ENCODE data around the gene CASK.
"Not testable (repeated sequence)": the region's sequence is repeated elsewhere in the genome, so short reads cannot be mapped to it uniquely, and the experiment has no call there.

CASK gene

DNA sequence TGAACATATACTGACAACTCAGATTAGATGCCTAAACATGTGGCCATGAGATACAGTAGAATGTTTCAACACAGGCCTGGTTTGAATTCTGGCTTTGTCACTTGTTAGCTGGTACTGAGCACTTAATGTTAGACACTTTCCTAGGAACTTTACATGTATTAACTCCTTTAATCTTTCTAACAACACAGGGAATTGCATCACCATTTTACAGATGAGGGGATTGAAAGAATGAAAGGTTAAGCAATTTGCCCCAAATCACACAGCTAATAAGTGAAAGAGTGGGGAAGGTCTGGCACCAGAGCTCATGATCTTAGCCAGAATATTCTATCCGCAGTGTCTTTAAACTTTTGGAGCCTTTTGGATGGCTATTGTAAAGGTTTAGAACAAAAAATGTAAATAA lies 380.3 kb downstream of the CASK start:
- no peak for DNase-seq

DNA sequence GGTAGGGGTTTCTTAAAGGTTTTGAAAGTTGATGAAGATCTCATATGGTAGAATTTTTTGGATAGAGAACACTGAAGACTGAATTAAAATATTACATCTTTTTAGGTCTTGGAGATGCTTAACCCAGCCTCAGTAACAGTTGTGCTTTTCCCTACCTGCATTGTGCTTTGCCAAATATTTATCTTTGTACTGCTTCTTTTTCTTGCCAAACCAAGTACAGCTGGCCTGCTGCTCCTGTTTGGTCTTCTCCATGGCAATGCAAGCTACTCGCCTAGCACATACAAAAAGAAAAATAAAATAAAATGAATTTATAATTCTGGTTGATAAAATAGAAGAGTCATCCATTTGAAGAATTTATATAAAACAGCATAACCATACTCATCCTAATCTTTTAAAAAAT lies 380.8 kb downstream of the CASK start:
- no peak for DNase-seq

DNA sequence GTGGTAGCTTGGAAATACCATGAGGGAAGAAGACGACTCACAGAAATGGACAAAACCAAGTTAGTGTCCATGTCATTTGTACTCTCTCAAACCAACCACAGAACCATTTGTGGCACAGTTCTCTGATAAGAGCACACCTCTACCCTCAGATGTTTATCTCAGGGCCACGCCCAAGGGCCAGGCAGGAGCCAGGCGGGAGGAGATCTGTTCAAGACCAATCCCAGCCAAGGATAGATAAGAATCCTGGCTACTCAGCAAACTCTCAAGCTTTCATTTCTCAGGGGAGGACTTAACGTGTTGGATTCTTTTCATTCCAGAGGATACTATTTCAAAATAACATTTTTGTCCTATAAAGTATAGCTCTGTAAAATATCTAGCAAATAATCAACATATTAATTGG lies 381.2 kb downstream of the CASK start:
- DNase-seq, result no peak

DNA sequence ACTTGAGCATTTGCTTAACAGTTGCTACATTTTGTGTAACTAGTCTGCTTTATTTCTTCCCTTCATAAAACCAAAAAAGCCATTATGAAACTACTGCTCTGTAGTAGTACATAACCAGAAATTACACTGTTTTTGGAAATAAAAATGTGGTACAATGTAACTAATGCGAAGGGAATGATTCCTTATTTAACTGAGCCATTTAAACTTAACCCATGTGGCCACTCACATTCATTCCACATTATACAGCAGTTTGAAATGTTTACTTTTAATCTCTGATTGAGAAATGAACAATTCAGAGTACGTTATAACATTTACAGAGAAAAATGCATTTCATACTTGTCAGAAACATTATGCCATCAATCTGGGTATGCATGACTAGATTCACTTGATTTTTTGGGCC lies 382.0 kb downstream of the CASK start:
- DNase-seq, result no peak

DNA sequence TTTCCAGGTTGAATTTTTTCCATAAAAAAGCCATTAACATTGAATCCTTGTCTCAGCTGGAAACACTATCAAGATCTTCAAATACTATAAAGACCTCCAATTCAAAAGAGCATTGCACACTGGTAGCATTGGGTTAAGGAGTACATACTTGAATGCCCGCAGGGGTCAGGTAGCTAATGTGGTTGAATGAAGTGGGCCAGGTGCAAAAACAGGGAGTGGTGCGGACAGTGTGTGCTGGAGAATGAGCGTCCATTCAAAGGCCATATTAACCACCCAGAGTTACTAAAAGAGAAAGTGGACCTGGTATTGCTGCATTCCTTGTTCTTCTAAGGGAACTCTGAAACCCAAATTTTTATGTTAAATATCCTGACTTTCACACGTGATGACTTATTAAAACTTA lies 384.6 kb downstream of the CASK start:
- no peak for DNase-seq

DNA sequence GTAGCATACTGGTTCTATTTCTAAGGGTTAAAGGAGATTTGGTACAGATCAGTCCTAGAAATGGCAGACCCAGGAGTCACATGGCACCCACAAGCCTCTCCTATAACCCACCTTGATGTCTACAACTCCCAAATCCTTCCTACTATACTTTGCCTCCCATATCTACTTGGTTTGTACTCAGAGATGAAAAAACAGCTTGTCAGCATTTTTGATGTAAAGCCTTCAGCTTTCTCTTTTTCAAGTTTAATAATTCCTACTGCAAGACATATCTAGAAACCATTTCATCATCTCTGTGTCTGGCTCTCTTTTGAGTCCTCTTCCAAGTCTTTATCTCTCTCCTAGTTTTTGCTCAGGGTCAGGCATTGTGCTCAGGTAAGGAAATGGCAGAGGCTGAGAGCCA lies 393.3 kb downstream of the CASK start:
- no peak for DNase-seq

DNA sequence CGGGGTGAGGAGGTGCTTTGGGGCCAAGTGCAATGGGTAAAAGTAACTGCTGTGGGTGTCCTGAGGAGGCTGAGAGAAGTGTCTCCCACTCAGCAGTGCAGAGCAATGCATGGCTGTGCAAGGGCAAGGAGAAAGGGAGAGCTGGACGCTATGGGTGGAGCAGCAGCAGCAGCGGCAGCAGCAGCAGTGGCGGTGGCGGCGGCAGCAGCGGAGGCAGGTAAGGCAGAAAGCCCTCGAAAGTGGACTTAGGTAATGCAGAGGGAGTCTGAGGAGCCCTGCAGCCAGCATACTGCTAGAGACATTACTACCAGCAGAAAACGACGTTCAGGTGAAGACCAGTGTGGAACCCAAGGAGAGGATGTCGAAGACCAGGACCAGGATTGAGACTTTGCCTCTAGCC lies 394.1 kb downstream of the CASK start:
- DNase-seq, result no peak

DNA sequence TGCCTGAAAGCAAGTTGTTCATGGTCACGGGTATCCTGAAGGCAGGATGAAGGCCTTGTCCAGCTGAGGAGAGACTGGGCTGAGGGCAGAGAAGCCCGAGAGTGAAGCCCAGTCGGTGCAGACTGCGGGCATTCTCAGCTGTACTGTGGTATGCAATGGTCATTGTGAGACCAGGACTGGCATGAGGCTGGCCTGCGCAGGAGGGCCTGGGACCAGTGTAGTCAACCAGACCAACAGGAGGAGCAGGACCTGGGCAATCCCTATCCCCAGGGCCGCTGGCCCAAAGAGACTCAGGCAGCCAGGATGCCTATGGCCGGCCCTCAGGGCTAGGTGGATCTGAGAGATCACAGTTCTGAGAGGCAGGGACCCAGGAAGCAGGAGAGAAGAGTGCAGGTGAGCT lies 394.6 kb downstream of the CASK start:
- DNase-seq, result no peak

DNA sequence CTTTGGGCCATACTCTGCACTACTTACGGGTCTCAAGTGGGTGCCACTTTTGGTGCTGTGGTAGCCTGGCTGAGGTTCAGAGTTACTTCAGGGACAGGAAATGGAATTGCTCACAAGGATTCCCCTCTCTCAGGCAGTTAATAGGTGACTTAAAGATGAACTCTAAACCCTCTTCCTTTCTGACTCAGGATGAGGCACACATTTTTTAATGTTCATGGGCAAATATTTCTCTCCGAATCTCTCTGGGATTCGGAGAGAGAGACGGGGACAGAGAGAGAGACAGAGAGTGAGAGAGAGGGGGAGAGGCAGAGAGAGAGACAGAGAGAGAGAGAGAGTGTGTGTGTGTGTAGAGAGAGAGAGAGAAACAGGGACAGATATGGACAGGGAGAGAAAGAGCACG lies 396.4 kb downstream of the CASK start:
- no peak for DNase-seq

DNA sequence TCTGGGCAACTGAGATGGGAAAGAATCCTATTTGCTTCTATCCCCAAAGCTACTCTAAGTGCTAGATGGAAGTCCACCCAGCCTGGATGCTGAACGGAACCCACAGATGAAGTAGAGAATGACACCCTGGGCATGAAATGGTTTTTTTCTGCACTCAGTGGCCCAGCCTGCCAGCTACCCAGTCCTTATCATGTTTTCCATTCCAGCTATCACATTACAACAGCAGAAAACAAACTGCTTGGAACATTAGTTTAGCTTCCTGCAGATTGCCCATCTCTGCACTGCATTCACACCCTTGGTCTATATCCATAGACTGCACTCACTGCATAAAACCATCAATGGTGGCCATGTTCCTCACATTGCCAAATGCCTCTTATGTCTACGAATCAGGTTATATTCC lies 397.1 kb downstream of the CASK start:
- no peak for DNase-seq

DNA sequence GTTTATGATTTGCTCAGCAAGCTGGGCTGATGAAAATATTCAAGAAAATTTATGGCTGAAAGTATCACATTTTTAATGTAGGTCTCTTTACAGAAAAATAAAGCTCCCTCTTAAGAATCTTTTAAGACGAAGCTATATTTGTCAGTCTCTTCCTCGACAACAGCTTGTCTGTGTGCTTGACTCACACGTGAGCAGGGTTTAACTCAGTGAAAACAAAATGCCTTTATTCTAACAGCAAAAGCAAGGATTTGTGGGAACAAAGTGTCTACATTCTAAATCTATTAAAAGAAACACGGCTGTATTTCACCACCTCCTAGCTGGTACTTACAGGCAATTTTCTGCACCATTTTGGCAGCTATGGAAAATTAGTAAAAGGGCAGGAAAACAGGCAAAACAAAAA lies 400.7 kb downstream of the CASK start:
- no peak for DNase-seq

DNA sequence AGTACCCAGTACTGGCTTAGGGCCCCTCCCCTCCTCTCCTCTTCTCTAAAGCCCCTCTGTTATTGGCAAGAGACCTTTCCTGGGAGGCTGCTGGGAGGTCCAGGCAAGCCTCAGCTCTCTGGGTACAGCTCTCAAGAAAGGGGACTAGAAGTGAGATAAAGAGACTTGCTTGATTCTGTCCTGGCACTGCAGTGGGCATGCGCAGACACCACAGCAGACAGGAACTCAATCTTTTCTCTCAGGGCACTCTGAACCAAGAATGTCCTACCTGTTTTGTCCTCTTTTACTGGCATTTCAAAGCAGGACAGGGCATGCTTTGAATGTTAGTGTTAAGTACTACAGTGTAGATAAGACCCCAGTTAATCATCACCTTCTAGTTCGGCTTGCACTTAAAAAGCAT lies 401.3 kb downstream of the CASK start:
- DNase-seq, result no peak

DNA sequence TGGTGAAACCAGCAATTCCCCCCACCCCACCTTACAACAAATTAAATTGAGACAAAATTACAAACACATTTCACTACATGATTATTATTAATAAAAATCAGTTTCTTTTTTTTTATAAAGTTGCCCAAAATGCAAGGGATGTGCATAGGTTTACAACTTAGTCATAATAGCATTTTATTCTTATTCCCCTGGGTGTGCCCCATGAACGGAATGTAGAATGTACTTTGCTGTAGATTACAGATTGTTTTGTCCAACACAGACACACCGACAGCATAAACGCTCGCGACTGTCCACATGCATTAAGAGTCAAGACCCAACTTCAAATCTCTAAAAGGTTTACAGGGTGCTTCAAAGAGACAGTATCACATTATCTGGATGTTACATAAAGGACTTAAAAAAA lies 403.9 kb downstream of the CASK start:
- DNase-seq, result no peak

DNA sequence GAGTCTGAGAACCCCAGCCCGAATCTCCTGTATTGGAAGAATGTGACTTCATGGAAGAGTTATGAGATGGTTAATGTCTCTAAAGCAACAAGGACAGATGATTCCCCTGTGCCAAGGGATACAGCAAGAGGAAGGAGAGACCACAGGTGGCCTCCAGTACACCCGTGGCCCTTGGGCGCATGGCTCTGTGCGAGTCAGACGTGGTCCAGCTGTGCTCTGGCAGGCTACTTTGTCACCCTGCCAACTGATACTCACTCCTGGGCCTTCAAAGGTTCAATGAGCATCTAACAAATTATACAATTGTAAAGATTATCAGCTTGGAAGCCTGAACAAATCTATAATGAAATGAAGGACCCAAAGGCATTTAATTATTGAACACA lies 404.5 kb downstream of the CASK start:
- DNase-seq, result no peak

DNA sequence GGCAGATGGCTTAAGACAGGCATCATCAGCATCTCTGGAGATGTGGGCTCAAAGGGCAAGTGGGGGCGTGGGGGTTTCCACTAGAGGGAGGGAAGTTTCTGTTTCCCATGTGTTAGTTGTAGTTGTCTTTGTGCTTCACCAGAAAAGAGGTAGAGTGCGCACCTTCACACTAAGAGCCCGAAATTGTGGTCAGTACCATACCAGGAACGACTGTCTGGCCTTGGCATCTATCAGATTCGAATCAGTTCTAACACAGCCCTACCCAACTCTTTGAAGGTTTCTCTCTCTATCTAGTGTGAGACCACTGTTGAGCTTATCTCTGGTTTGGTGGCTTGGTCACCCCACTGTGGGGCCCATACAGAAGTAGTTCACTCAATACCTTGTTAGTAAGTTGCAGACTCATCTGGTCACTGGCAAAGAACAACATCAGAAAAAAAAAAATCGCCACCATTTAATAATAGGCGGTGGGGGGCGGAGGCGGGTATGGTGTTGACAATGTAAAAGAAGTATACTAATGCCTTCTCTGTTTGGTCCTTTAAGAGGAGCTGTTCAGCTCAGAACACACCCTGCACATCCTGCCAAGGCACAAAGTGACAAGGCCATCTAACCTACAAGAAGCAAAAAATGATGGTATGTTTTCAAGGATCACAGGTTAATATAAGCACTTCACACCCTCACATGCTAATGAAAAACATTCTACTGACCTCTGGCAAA lies 405.1 kb downstream of the CASK start:
- no peak for DNase-seq

DNA sequence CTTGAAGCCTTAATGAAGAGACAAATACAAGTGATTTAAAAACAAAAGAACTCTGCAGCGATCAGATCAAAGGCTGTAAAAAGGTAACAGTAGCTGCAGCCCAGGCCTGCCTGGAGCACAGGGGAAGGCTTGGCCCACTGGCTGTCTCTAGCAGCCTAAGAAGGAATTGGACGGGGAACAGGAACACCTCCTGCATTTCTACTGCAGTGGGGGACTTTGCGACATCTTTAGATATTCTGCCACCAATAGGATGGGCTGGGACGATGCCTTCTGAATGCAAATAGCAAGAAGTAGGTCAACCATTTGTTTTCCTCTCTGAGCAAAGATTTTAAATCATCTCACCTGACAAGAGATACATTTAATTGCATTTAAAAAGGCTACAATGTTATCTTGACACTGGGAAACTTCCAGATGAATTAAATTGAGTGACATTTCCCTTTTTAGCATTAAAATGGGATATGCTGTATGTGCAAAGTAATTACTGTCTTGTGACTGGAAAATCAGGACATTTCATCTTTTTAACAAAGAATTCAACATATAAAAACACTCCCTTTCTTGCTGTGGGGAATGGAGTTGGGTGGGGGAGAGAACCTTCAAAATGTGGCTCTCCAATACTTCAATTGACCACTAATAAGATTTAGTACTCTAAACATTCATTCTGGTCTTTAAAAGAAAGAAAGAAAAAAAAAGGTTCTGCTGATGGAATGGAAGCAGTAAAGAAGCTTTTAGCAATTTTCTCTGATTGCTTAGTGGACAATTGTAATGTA lies 406.2 kb downstream of the CASK start:
- no peak for DNase-seq

DNA sequence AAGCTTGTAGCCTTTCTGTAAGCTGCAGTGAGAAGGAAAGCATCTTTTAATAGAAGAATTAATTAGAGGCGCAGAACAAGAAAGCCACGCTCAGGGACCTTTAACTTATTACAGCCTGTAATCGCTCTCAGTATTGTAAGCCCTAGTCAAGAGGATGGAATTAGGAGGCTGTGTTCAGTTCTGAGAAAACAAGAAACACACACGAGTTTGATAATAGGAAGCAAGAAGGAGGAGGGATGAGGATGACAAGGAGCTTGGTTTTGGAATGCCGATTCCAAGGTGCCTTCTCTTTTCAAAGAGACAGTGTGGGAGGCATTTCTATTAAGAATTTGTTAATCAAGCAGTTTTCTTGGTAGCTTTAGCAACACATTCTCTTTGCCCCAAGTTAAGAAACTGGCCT lies 406.9 kb downstream of the CASK start:
- DNase-seq, result no peak

DNA sequence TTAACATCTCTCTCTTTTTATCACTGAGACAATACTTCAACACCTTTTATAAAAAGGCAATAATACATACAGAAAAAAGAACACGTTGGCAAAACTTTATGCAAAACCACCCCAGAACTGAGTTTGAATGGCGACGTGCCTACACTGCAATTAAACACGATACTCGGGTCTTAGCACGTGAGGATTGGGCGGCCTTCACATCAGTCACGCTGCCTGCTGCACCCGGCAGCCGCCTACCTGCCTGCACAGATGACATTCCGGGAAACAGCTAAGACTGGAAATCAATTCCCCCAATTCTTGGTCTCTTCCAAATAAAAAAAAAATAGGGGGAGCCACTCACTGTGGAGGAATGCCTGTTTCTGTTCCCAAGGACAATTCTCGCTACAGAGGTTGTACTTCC lies 408.0 kb downstream of the CASK start:
- no peak for DNase-seq

DNA sequence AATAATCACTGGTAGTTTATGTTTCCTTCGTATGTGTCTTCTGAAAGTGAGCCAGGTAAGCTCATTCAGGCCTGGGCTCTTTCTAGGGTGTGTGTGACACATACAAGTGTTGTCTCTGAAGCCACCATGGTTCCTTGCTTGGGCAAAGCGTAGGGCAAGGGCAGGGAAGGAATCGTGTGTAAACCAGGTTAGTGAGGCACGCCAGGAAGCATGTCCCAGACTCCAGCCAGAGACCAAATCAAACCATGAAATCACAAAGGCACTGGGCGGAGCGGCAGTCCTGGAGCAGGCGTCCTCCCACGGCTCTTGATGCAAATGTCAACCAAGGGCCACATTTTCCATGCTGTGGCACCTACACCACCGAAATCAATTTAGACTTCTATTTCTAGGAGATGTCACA lies 409.2 kb downstream of the CASK start:
- no peak for DNase-seq

DNA sequence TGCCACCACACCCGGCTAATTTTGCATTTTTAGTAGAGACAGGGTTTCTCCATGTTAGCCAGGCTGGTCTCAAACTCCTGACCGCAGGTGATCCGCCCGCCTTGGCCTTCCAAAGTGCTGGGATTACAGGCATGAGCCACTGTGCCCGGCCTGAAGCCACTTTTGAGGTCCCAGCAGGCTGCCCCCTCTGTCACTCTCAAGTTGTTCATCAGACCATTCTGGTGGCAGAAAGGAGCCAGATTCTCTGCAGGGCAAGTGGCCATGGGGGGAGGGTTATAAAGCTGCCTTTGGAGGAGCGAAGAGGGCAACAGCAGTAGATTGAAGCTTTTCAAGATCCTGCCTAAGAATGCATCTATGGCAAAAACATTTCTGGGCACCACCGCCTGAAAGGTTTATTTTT lies 410.5 kb downstream of the CASK start:
- DNase-seq, result not testable (repeated sequence)

DNA sequence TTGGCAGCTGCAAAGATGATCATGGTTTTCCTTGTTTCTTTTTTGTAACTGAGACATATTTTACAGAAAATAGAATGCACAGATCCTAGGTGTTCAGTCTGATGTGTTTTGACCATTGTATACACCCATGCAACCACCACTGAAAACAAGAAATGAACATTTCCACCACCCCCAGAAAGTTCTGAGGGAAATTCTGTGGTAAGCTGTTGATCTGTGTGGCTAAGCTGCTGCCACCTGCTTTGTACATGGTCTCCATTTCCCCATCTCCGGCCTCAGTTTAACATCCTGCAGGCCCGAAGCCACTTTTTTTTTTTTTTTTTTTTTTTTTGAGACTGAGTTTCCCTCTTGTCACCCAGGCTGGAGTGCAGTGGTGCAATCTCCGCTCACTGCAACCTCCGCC lies 411.0 kb downstream of the CASK start:
- DNase-seq, result no peak

DNA sequence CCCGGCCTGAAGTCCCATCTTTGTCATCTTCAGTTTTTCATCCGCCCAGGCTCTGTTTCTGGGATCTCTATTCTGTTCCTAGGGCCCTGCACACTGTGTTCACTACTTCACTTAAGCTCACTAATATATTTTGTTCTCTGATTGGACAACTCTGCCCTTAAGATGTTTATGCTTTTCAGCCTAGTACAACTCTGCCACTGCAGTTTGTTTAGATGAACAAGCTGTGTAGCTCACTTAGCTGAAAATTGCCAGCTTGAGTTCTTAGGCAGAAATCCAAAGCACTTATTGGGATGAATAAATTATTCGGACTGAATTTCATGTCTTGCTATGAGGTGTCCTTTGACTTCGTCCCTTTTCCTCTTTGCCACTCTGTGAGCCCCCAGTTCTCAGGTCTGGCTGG lies 415.4 kb downstream of the CASK start:
- no peak for DNase-seq

DNA sequence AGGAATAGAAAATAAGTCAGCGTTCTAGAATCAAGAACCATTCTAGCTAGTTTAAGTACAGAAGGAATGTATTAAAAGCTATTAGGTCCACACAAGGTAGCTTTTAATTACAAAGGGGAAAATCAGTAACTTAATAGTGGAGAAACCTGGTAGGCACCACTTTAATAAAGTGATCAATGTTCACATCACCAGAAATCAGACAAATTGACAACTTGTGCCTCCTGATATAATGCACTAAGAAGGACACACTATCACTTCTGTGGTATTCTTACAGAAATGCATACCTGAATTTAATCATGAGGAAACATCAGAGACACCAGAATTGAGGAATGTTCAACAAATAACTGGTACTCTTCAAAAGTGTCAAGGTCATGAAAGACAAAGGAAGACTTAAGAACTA lies 421.4 kb downstream of the CASK start:
- no peak for DNase-seq

DNA sequence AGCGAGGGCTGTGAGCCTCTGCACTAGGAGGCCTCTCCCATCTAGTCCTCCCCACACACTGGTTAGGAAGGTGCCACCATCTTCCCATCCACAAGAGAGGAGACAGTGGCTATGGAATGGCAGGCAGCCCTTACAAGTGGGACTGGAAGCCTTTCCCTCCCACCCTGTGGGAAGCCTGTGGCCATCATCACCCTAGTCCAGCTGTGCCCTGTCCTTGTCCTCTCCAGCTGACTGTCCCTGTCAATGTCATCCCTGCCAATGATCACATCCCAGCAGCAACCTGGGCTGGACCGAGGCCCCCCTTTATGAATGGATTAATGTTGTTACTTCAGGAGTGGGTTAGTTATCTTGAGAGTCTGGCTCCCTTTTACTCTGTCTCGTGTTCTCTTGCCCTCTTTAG lies 423.4 kb downstream of the CASK start:
- DNase-seq, result no peak

DNA sequence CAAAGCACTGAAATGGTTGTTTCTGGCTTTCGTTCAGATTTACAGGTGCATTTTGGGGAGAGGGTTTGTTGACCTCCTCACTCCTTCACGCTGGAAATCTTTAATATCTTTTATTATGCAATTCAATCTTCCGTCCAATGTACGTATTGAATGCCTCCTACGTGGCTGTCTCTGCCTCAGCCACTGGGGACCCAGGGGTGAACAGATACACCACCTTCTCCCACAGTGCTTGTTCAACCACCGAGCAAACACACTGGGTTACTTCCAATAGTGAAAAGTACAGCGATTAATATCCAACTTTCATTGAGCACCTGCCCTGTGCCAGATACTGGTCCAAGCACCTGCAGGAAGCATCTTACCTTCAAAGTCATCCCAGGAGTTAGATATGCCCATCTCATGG lies 424.2 kb downstream of the CASK start:
- DNase-seq, result no peak
